ENCODE results near the gene PARP16.
"Not testable (repeated sequence)": the region's sequence is repeated elsewhere in the genome, so short reads cannot be mapped to it uniquely, and the experiment has no call there.

PARP16 gene

DNA sequence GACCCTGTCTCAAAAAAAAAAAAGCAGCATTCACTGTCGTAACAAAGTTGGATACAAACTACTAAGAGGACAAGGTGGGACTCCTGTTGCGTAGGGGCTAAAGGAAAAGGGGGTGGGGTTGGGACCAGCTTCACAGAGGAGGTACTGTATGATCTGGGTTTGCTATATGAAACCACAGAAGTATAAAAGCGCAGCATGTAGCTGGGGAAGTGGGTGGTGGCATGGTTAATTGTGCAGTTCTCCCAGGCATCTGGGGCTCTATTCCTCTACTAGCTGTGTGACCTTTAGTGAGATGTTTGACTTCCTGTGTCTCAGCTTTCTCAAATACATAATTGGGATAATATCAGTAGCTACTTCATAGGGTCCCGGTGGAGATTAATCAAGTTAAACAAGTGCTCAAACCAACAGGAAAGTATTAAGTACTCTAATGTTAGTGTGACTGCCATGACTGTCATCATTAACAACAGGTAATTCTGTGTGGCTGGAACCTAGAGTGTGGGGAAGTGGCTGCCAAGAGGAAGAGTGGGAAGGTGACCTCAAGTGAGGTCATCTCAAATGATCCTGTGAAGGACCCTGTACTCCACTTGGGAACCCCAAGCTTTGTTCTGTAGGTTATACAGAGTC, 11.5 kb downstream of the PARP16 start:
- Histone ChIP-seq H3K4me1 (ENCODE audit: control insufficient read depth, insufficient read depth, low read length) (no peaks in the 10 kb centered on the region), H3K9me3 (ENCODE audit: control insufficient read depth, insufficient read depth, low read depth, low read length) (no peaks in the 10 kb centered on the region), H3K27ac (ENCODE audit: extremely low read depth, low read depth, low read length) (no peak overlapping the region), H3K36me3 (ENCODE audit: control insufficient read depth in 2 of 2, insufficient read depth in 1 of 2, low read length in 2 of 2) (peaks cover 0 to 6% of the 10 kb centered on the region in 2 experiments; a peak in 2 of 3 replicates), H3K4me3 (ENCODE audit: low read depth, low read length) (no peak overlapping the region)
- TF ChIP-seq ZNF239 (tag by site-specific recombination; IDR thresholded peaks at IDR 0.05) (no peak), SCRT2 (tag by site-specific recombination; IDR thresholded peaks at IDR 0.05) (peak; percentile 71)
- CTCF ChIA-PET: interaction anchor here (2.0 kb wide), 1 partner anchor 11 kb away, joined by 20 read pairs; the partner anchor contains the start of gene PARP16
- POLR2A ChIA-PET: interaction anchor here (0.7 to 1.6 kb wide), 5 partner anchors 9 to 264 kb away, joined by 3 to 11 read pairs (median 4); partner anchors contain the start of genes PARP16 and RNU5B-1

DNA sequence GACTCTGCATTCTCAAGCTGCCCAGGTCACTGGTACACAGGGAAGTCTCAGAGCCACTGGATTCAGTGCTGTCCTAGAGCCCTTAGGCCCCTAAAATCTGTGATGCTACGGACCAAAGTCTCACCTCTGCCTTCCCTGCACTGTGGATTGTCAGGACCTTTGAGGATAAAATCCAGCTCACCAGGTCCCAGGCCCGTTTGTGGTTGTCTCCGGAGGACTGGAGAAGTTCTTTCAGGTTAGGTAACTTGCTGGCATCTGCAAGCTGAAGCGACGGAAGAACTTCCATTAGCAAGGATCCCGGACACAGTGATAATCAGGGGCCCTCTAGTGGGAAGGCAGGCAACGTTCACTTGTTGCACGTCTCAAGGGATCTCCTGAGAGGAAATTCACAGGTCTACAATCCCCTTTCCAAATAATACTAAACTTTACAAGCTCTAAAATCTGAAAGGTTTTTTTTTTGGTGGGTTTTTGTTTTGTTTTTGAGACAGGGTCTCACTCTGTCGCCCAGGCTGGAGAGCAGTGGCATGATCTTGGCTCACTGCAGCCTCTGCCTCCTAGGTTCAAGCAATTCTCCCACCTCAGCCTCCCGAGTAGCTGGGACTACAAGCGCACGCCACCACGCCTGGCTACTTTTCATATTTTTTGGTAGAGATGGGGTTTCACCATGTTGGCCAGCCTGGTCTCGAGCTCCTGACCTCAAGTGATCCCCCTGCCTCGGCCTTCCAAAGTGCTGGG, 15.7 kb downstream of the PARP16 start:
- not testable (repeated sequence) for H3K4me1 ChIP-seq (ENCODE audit: control insufficient read depth, insufficient read depth, low read length); H3K27ac ChIP-seq (ENCODE audit: extremely low read depth, low read depth, low read length); H3K9me3 ChIP-seq (ENCODE audit: control insufficient read depth, insufficient read depth, low read depth, low read length); H3K4me3 ChIP-seq (ENCODE audit: low read depth, low read length)
- ChIA-PET POLR2A (interaction anchor here (0.8 to 2.0 kb wide), 2 partner anchors 15 to 34 kb away, joined by 4 to 5 read pairs; partner anchors contain the start of genes PARP16 and RNU5B-1), CTCF (interaction anchor here (0.6 to 6.1 kb wide), 32 partner anchors 8 to 1578 kb away, joined by 3 to 80 read pairs (median 4); partner anchors contain the start of genes CLPX and PARP16)
- TF ChIP-seq SCRT2 (tag by site-specific recombination; IDR thresholded peaks at IDR 0.05) (peak; percentile 100), SCRT1 (tag by site-specific recombination; IDR thresholded peaks at IDR 0.05; ENCODE audit: borderline replicate concordance) (peak; percentile 99), ZNF654 (tag by site-specific recombination; IDR thresholded peaks at IDR 0.05; ENCODE audit: low read depth) (peak; percentile 66), ZNF660 (tag by site-specific recombination; IDR thresholded peaks at IDR 0.05) (peak; percentile 79), ZBTB20 (tag by site-specific recombination; IDR thresholded peaks at IDR 0.05) (peak; percentile 45), ZBTB17 (tag by site-specific recombination; IDR thresholded peaks at IDR 0.05) (0 out of 2 replicates have a peak, but pooled peaks have one; percentile 25)
- TF ChIP-seq, protein P1, sequence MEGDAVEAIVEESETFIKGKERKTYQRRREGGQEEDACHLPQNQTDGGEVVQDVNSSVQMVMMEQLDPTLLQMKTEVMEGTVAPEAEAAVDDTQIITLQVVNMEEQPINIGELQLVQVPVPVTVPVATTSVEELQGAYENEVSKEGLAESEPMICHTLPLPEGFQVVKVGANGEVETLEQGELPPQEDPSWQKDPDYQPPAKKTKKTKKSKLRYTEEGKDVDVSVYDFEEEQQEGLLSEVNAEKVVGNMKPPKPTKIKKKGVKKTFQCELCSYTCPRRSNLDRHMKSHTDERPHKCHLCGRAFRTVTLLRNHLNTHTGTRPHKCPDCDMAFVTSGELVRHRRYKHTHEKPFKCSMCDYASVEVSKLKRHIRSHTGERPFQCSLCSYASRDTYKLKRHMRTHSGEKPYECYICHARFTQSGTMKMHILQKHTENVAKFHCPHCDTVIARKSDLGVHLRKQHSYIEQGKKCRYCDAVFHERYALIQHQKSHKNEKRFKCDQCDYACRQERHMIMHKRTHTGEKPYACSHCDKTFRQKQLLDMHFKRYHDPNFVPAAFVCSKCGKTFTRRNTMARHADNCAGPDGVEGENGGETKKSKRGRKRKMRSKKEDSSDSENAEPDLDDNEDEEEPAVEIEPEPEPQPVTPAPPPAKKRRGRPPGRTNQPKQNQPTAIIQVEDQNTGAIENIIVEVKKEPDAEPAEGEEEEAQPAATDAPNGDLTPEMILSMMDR (tag by site-specific recombination; IDR thresholded peaks at IDR 0.05): peak; percentile 65; the same call in 1 of the 2 replicates
- peaks cover 0 to 10% of the 10 kb centered on the region in 2 experiments; a peak in 2 of 3 replicates for H3K36me3 ChIP-seq (ENCODE audit: control insufficient read depth in 2 of 2, insufficient read depth in 1 of 2, low read length in 2 of 2)

DNA sequence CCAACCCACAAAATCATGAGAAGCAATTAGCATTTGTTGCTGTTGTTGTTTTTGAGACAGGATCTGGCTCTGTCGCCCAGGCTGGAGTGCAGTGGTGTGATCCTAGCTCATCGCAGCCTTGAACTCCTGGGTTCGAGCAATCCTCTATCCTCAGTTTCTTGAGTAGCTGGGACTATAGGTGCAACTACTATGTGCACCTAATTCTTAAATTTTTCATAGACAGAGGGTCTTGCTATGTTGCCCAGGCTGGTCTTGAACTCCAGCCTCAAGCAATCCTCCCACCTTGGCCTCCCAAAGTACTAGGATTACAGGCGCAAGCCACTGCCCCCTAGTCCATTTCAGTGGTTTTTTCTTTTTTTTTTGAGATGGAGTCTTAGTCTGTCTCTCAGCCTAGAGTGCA, 18.3 kb downstream of the PARP16 start:
- POLR2A ChIA-PET: no interaction called here
- CTCF ChIA-PET: interaction anchor here (1.2 to 6.1 kb wide), 2 partner anchors 16 to 56 kb away, joined by 3 to 80 read pairs; partner anchors contain the start of gene PARP16
- Histone ChIP-seq H3K9me3 (ENCODE audit: control insufficient read depth, insufficient read depth, low read depth, low read length) (no peaks in the 10 kb centered on the region), H3K4me3 (ENCODE audit: low read depth, low read length) (no peak overlapping the region), H3K36me3 (ENCODE audit: control insufficient read depth in 2 of 2, insufficient read depth in 1 of 2, low read length in 2 of 2) (peaks cover 0 to 18% of the 10 kb centered on the region in 2 experiments; a peak in 2 of 3 replicates), H3K4me1 (ENCODE audit: control insufficient read depth, insufficient read depth, low read length) (no peaks in the 10 kb centered on the region), H3K27ac (ENCODE audit: extremely low read depth, low read depth, low read length) (no peak overlapping the region)
- TF ChIP-seq ZNF221 (tag by site-specific recombination; IDR thresholded peaks at IDR 0.05; ENCODE audit: borderline replicate concordance) (no peak), ZNF121 (tag by site-specific recombination; IDR thresholded peaks at IDR 0.05) (peak; percentile 73)

DNA sequence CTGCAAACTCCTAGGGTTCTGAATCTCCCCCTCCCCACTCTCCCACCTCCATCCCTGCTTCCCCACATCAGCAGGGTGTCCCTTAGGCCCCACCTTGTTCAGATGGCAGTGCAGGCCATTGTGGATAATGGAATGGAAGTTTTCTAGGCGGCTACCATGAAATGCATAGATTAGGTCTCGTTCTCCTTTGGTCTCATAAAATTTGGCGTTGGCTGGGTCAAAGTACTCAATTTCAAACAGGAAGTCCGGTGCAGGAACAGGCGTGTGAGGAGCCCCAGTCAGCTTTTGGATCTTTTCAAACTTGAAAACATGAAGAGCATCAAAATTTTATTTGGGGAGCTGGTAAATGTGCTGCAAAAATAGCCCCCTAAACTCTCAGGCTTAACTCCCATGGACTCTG, 20.2 kb downstream of the PARP16 start:
- H3K36me3 ChIP-seq (ENCODE audit: control insufficient read depth in 2 of 2, insufficient read depth in 1 of 2, low read length in 2 of 2): peaks cover 7 to 31% of the 10 kb centered on the region in 2 experiments; a peak in 2 of 3 replicates
- CTCF ChIA-PET: interaction anchor here (0.6 to 0.7 kb wide), 2 partner anchors 489 to 1211 kb away, joined by 4 to 5 read pairs; no protein-coding TSS in a partner anchor
- TF ChIP-seq, protein P2, sequence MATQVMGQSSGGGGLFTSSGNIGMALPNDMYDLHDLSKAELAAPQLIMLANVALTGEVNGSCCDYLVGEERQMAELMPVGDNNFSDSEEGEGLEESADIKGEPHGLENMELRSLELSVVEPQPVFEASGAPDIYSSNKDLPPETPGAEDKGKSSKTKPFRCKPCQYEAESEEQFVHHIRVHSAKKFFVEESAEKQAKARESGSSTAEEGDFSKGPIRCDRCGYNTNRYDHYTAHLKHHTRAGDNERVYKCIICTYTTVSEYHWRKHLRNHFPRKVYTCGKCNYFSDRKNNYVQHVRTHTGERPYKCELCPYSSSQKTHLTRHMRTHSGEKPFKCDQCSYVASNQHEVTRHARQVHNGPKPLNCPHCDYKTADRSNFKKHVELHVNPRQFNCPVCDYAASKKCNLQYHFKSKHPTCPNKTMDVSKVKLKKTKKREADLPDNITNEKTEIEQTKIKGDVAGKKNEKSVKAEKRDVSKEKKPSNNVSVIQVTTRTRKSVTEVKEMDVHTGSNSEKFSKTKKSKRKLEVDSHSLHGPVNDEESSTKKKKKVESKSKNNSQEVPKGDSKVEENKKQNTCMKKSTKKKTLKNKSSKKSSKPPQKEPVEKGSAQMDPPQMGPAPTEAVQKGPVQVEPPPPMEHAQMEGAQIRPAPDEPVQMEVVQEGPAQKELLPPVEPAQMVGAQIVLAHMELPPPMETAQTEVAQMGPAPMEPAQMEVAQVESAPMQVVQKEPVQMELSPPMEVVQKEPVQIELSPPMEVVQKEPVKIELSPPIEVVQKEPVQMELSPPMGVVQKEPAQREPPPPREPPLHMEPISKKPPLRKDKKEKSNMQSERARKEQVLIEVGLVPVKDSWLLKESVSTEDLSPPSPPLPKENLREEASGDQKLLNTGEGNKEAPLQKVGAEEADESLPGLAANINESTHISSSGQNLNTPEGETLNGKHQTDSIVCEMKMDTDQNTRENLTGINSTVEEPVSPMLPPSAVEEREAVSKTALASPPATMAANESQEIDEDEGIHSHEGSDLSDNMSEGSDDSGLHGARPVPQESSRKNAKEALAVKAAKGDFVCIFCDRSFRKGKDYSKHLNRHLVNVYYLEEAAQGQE (tag by site-specific recombination; IDR thresholded peaks at IDR 0.05): no peak
- TF ChIP-seq ZNF600 (tag by site-specific recombination; IDR thresholded peaks at IDR 0.05) (no peak), ZNF335 (tag by site-specific recombination; conservative IDR thresholded peaks at IDR 0.05) (no peak)
- TF ChIP-seq, protein P3, sequence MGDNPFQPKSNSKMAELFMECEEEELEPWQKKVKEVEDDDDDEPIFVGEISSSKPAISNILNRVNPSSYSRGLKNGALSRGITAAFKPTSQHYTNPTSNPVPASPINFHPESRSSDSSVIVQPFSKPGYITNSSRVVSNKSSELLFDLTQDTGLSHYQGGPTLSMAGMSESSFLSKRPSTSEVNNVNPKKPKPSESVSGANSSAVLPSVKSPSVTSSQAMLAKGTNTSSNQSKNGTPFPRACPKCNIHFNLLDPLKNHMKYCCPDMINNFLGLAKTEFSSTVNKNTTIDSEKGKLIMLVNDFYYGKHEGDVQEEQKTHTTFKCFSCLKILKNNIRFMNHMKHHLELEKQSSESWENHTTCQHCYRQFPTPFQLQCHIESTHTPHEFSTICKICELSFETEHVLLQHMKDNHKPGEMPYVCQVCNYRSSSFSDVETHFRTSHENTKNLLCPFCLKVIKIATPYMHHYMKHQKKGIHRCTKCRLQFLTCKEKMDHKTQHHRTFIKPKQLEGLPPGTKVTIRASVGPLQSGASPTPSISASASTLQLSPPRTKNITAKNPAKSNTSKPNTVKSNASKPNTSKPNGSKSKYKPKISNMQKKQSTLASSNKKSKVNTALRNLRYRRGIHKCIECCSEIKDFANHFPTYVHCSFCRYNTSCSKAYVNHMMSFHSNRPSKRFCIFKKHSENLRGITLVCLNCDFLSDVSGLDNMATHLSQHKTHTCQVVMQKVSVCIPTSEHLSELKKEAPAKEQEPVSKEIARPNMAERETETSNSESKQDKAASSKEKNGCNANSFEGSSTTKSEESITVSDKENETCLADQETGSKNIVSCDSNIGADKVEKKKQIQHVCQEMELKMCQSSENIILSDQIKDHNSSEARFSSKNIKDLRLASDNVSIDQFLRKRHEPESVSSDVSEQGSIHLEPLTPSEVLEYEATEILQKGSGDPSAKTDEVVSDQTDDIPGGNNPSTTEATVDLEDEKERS (tag by site-specific recombination; IDR thresholded peaks at IDR 0.05): no peak

More for the DNA sequence above, 20.2 kb downstream of the PARP16 start:
- POLR2A ChIA-PET: interaction anchor here (1.5 kb wide), 1 partner anchor 20 kb away, joined by 4 read pairs; the partner anchor contains the start of gene PARP16
- Histone ChIP-seq H3K4me1 (ENCODE audit: control insufficient read depth, insufficient read depth, low read length) (no peaks in the 10 kb centered on the region), H3K27ac (ENCODE audit: extremely low read depth, low read depth, low read length) (no peak overlapping the region), H3K4me3 (ENCODE audit: low read depth, low read length) (no peak overlapping the region), H3K9me3 (ENCODE audit: control insufficient read depth, insufficient read depth, low read depth, low read length) (no peaks in the 10 kb centered on the region)
